Measurements from ENCODE around the gene FAM219A.

- TF ChIP-seq CTCF (IDR thresholded peaks at IDR 0.05) (no peak), POLR2A (IDR thresholded peaks at IDR 0.05) (no peak)
Measured at GRCh38 chr9:34398875-34399274, 59.5 kb downstream of the FAM219A start.

All from breast epithelium (tissue), 3 donors.